HG03175 (cell line): Measurements from ENCODE around the gene RPL36A.

Experiments
- ATAC-seq: cut with Tn5 transposase; IDR thresholded peaks from one replicate; pipeline ENCODE4 v1.9.1; 2021; ENCODE audit warnings: mild to moderate bottlenecking, moderate library complexity; ENCODE audit not compliant: unreplicated experiment

The RPL36A gene

DNA sequence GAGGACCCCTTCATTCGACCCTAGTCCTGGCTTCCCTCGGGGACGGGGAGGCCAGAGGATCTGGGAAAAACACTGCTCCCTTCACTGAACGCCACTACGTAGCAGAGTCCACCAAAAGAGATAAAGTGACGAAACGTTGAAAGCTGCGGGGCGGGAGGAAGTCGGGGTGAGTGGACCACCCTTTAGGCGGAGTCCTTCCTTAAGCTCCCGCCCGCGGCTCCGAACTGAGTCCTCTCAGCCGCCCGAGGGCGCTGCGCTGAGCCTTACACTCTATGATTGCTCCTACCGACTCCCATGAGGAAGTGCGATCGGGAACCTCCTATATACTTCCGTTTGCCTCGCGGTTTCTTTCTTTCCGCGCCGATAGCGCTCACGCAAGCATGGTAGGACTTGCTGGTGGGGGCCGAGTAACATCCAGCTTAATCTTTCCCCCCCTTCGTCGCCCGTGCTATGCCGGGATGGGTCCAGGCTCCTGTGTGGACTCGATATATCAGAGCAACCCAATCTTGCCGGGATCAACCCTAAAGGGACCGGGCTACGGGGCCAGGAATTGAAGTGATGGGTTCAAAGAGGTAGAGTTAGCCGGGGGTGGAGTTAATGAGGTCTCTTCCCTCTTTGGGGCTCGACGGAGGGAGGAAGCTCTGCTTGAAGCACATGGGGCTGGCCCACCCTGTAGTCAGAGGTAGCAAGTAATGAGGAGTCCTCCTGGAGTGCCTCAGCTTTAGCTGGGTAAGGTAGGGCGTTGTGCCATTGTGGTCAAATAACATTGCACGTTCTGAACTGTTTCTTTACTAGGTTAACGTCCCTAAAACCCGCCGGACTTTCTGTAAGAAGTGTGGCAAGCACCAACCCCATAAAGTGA lies at the start of gene RPL36A:
RPL36A (plus strand) TSS at position 348 of the 862 bp plus-strand sequence; CDS start at position 381, 33 bp downstream.
- ATAC-seq: peak; percentile 82

DNA sequence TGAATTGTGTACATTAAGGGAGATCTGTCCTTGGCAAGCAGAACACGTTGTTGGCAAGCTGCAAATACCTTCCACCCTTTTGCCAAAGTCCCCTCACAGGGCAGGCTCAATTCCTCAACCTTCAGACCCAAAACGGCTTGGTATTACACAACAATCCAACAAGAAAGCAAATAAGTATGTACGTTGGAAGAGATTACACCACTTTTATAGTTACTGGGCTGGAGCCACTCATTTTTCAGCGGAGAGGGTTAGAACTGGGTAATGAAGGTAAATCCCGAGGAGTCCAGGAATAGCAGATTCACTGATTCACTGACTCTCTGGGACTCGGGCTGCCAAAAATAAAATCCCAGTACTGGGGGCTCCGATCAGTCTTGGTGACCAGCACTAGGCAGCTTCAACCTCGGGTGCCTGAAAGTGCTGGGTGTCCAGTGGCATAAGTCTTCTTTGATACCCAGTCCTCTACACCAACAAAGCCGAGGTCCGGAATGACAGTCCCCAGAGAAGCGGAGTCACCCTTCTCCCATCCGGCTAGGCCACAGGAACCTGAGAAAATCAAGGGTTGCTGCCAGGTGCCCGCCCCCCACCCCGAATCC lies 42.9 kb upstream of the RPL36A start:
- ATAC-seq: peak; percentile 12

DNA sequence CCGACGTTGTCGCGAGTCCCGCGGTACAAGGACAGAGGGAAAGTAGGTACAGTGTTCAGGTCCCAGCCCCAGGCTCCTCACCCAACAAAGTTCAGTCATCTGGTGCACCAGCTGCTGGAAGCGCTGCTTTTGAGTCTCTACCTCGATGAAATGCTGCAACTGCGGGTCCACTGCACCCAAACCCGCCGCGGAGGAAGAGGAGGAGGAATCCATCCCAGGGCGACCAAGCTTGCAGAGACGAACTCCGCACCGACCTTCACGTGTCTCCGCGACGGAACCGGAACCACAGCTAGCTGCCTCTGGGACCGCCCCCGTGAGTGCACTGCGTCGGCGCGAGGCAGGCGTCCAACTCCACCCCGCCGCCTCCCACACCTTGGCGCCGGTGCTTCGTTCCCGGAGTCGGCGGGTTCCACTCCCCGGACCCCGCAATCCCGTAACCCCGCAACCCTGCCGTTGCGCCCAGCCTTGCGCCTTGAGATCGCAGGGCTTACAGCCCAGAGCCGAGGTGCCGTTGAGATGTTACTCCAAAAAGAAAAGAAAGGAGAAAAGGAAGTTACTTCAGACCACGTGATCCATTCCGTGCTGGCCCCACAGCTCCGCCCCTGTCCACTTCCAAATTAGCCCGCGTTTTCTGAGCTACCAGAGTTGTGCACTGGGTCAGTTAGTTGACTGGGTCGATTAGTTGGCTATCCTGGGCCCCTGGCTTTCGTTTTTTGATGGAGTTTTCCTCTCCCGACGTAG lies 42.2 kb upstream of the RPL36A start, which contains the start of gene TIMM8A:
TIMM8A (minus strand) TSS at position 291 of the 741 bp plus-strand sequence; CDS start at position 213, 78 bp downstream.
- ATAC-seq: peak; percentile 99

DNA sequence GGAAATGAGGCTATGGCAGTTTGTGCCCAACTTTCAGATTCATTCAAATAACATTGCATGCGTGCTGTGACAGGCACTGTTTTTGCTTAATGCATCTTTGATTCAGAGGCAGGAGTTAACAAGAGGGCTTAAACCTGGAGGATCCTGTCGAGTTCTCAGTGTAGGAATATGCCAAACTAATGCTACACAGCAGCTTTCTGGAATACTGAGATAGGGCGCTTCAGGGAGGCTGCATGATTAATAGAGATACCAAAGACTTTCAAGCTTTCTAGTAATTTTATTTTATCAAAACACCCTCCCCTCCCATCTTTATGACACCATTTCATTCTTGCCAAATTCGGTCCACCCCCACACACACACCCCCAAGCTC lies 41.6 kb upstream of the RPL36A start:
- no peak for ATAC-seq

DNA sequence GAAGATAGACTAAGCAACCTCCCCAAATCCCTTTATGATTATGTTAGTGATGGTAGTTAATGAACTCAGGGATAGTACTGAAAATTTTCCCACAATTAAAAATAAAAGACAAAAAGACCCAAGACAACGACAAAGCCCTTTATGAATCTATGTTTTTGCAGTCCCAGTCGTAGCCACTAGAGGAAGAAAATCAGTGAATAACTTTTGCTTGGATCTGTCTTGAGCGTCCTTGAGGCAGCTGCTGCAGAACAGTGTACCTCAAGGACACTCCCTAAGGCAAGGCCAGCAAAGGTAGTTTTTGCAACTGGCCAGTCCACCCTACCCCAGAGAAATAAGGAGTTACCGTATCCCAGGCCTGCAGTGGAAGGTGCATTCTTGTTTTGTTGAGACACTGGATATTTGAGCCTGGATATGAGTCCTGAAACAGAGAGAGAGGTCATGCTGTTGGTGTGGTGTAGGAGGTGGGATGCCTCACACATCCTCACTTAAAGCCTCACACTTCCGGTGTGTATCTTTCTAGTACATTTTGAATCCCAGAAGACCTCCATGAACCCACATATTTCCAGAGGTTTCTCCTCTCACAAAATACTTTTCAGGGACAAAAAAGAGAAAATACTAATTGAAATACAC lies 33.5 kb upstream of the RPL36A start:
- no peak for ATAC-seq

DNA sequence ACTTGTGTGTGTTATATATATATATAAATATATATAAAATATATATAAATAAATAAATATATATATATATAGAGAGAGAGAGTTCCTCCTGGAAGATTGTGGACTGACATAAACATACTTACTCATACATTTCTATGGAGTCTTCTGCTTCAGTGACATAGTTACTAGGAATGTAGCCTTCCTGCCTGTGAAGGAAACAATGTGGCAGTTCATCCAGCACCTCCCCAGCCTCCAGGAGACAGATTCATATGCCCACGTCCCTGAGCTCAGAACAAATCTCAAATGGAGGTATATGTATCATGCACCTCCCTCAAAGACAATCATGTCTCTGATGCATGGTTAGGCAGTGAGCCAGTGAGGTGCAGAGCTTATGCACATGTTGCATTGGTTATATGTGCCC lies 30.8 kb upstream of the RPL36A start:
- no peak for ATAC-seq

DNA sequence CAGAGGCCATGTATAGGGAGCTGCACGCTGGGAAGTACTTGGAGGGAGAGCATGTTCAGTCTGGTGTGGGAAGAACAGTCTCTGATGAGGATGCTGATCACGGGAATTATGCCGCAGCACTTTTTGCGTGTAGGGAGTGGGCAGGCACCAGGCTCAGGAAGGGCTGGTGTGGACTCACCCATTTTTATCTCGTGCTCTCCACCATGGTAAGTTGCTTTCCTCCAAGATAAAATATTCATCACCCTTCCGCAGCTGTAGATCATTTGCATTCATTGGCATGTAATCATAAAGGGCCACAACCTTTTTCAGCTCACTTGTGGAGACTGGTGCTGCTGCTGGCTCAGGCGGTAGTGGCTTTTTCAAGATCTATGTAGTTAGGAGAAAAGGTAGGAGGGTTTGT lies 30.4 kb upstream of the RPL36A start:
- ATAC-seq: no peak

DNA sequence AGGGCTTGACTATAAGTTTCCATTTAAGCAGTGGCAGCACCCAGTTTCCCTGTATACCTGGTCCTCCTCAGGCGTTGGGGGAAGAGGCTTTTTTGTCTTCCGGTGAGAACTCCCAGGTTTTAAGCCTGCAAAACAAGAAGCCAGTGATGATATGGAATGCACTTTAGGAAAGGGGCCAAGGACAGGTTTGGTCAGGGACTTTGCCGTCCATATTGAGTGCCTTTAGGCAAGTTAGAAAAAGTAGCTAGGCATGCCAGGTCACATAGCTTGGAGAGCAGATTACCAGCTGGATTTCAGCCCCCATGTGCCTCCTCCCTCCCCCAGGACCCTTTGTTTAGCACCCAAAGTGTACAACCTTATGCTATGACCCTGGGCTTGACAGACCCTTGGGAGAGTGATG lies 28.7 kb upstream of the RPL36A start:
- ATAC-seq: no peak

DNA sequence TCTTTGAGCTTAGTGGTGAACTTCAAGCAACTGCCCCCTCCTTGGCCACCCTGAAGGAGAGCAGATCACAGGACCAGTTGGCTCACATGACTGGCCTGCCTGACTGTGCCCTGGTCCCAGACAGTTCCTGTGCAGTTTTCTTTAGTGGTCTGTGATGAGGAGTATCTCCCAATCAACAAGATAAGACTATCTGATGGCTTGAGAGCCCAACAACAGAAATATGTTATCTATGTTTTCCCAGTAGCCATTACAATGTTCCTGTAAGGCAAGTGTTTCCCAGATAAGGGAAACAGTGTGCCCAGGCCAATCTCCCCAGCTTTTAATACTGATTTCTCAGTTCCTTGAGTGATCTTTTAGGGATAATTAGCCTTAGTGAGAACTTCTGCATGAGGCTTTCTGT lies 28.1 kb upstream of the RPL36A start:
- ATAC-seq: no peak

DNA sequence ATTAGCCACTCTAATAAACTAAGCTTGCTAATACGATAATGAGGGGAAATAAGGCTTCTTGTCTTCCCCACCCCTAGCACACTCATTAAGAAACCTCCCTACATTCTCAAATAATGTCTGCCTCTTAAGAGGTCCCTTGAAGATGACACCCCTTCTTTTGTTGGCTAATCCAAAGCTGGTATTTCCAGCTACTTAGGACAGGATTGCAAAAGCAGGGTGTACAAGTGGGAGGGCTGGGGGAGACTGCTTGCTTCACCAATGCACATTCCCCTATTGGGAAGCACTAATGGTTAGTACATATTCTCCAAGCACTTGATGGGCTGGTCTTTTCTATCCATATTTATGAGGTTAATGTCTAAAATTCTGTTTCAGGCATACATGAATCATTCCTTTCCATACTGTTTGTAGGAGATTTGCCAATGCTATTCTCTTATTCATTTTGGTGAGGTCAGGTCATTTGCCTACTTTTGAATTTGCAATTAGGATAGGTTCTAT lies 25.5 kb upstream of the RPL36A start:
- no peak for ATAC-seq

DNA sequence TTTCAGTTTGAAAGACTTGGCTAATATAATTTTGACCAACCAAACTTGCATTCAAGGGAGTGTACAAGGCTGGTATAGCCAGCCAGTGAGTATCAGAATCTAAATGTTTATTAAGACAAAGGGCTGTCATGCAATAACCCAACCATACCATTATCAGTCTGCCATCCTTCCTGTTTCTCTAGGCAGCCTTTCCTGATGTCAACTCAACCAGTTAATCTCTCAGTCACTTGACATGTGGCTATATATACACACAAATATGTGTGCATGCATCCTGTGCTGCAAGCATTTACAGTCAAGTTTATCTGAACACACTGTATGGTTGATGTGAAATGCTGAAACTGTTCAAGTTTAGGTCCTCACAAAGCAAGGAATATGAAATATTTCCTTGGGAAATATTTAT lies 22.0 kb upstream of the RPL36A start:
- ATAC-seq: no peak

DNA sequence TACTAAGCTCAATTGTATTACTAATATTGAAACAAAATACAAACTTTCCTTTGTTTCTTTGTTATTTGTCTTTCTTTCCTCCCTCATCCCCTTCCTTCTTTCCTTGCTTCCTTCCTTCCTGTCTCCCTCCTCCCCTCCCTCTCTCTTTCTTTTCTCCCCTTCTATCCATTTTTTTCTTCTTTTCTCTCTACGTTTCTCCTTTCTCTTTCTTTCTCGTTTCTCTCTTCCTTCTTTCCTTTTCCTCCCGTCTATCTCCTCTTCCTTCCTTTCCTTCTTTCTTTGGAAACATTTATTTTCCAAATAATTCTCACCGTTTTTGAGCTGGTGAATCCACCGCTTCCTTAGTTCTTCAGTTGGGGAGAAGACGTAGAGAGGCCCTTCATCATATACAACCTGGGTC lies 21.1 kb upstream of the RPL36A start:
- ATAC-seq: no peak

DNA sequence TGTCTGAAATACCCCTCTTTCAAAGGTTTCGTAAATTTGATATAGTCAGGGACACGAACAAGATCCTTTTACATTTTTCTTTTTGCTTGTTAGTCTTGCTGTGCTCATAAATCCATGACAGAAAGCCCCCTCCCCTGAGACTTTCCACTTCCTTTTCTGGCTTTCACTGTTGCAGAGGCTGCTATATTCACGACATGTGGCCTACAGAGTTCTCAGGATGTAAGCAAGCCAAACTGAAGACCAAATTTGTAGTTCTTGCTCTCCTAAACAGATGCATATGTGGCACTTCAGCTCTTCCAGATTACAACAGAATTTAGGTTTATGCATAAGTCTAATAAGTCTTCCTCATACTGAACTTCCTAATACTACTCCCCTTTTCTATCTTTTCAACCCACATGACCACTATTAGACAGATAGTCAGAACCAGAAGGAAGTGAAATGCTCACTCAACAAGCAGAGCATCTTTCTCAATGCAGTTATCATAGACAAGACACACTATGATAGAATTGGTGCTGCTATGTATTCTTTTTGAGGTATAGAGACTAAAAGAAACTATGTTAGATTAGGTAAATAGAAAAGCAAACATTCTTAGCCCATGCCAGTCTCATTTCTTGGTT lies 19.8 kb upstream of the RPL36A start:
- peak; percentile 64 for ATAC-seq

DNA sequence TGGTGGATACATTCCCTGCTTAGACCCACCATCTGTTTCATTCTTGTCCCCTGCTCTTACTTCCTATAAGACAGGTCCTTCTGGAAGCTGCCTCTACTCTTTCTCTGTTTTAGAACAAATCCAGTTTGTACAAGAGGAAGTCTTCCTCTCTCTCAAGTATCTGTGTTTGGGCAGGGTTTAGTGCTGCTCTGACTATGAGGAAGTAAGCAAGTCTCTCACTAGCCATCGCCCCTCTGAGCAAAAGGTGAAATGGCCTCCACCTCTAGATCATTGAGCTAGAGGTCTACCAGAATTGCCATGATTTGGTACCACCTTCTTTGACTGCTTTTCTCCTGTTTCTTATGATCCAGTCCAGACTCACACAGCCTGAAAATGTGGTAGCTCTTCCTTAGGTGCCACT lies 13.3 kb upstream of the RPL36A start:
- ATAC-seq: no peak

DNA sequence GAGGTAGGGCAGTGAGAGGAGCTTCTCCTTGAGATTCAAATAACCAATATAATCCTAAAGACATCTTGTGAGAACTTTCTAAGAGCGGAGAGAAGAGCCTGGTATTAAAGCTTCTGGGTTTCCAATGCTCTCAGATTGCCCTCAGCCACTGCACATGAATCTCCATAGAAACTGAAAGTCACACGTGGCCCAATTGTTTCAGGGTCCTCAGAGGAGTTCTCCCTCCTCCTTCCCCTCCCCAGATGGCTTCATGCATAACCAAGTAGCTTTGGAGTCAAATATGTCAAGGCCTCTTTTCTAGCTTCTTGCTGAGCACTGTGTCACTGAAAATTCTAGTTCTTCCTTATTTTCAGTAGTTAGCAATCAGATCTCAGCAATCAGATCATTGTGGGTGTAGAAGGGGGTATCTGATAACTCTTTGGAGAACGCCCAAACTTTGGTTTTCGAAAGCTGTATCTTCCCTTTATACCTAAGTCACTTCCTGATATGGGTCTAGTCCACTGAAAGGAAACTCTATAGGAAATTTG lies 7.1 kb upstream of the RPL36A start:
- ATAC-seq: peak; percentile 71

DNA sequence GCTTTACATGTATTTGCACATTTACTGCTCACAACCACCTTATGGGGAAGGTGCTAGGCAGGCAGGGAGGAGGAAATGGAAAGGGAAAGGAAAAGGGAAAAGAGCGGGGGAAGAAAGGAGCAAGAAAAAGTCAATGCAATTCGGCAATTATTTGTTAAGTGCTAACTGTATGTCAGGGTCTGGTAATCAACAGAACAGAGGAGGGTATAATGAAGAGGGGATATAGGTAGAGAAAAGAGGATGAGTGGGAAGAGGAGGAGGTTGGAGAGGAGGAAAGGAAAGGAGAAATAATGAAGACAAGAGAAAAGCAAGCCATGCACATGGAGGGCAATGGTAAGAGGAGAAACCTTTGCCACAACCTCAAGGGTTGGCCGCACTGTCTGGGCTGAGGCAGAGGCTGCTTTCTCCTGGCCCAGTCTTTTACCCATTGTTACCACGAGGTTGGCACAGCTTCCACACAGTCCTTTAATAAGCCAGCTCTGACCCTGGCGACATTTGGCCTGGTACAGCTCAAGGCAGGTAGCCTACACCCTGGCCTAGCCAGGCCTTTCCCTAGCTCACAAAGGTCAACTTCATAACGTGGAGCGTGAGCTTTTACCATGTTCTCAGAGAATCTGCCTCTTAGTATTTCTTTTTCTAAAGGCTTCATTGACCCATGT lies 5.7 kb upstream of the RPL36A start:
- no peak for ATAC-seq

DNA sequence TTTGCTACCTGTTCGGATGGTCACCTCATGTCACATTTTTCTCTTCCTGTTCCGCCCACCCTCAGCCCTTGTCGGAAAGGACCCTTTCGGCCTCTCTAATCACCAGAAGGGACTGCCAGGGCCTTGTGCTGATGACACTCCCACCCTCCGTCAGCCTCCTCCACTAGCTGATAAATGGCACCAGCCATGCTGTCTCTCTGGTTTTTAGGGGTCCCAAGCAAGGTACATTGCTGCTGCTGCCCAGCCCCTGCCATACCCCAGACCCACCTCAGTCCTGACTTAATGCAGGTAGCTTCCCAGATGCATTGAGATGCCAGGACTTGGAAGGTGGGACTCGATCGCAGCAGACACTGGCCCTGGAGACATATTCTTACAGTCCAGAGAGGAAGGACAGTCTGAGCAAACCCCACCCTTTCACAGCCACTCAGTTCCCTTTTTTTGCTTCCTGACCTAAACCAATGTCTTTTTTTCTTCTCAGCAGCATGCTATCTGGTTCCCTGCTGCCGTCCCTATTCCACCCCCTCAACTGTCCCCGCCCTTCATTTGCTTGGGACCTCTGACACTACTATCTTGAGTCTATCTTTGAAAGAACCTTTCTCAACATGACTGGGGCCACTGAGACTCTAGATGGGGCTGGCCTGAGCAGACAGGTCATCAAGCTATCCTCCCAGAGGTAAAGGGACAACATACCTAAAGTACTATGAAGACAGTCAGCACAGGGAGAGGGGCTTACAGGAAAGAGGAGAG lies 4.8 kb upstream of the RPL36A start, which contains the start of gene BTK:
BTK (minus strand) TSS at position 397 of the 747 bp plus-strand sequence. CDS start 10,907 bp downstream, outside the sequence.
- ATAC-seq: peak; percentile 68

DNA sequence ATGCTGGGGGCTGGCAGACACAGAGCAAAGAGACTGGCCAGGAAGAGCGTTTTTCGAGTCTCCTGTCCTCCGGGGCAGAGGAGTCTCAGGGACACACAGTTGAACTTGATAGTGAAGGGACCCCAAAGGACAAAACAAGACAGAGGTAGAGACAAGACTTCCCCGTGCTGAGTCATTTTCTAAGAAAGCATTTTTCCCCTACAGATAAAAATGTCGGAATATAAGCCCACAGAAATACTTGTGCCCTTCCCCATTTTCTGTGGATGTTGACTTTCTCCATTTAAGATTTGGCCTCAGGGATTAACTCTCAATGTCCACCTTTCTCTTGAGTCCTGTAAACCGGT lies 4.3 kb upstream of the RPL36A start:
- no peak for ATAC-seq

DNA sequence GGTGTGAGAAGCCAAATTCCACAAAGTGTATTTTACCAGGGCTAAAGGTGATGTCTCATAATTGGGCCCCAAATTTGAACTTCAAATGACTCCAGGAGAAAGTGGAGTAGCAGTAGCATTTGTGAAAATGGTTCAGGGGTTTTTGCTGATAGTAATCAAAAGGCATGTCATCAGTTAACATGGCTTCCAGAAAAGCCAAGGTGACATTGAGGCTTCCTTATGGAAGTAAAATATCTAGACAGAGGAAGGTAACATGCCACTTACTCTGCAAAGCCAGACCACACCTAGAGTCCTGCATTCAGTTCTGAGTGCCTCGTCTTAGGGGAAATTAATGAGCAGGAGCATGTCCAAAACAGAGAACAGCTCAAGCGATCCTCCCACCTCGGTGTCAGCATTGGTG lies 2.2 kb upstream of the RPL36A start:
- ATAC-seq: no peak
